Ovary (tissue), 3 donors: Measurements from ENCODE around the gene USP31.

Source experiments
- POLR2A ChIP-seq: fragments of 450-650 bp; IDR thresholded peaks from one replicate; pipeline ENCODE4 v1.6.1; 2017; ENCODE audit warnings: antibody characterized with exemption, mild to moderate bottlenecking, moderate library complexity
- TF ChIP-seq, protein P1 (sequence below), 3 donors: fragments of 450-650 bp in 2 of 3; fragments of 200-600 bp in 1 of 3; IDR thresholded peaks; one replicate each; pipeline versions ENCODE4 v1.5.1 to v1.8.0; 2016 to 2022; ENCODE audit warnings: antibody characterized with exemption in 3 of 3, mild to moderate bottlenecking in 1 of 3
- donor health status: DM: no; HTN: no; CAD: no.

DNA sequence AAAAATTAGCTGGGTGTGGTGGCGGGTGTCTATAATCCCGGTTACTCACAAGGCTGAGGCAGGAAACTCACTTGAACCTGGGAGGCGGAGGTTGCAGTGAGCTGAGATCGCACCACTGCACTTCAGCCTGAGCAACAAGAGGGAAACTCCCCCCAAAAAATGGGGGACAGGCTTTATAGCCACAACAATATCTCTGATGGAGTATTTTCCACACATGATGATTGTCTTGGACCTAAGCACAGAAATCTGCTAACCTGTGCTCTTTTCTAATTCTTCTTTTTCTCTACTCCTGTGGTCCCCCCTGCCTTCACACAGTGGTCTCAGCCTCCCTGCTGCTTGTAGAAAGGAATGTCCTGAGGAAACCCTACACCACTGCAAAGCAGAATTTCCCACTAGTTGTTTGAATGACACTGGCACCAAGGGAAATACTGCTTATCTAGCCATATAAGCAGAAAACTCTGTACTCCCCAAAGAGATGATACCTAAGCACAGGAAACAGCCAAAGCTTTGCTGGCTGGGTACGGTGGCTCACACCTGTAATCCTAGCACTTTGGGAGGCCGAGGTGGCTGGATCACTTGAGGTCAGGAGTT lies 117.6 kb downstream of the USP31 start:
- TF ChIP-seq POLR2A, result no peak
- TF ChIP-seq, protein P1, sequence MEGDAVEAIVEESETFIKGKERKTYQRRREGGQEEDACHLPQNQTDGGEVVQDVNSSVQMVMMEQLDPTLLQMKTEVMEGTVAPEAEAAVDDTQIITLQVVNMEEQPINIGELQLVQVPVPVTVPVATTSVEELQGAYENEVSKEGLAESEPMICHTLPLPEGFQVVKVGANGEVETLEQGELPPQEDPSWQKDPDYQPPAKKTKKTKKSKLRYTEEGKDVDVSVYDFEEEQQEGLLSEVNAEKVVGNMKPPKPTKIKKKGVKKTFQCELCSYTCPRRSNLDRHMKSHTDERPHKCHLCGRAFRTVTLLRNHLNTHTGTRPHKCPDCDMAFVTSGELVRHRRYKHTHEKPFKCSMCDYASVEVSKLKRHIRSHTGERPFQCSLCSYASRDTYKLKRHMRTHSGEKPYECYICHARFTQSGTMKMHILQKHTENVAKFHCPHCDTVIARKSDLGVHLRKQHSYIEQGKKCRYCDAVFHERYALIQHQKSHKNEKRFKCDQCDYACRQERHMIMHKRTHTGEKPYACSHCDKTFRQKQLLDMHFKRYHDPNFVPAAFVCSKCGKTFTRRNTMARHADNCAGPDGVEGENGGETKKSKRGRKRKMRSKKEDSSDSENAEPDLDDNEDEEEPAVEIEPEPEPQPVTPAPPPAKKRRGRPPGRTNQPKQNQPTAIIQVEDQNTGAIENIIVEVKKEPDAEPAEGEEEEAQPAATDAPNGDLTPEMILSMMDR (IDR thresholded peaks at IDR 0.05), result no peak
